Right renal pelvis (tissue), 4 donors: ENCODE results near the gene SFMBT2. TPM values are rescaled to one million over a fixed set of nuclear protein-coding genes. Genes with fewer than 3 reads are reported as not detected.
A peak's percentile ranks its signal among the peaks of the same experiment; 100 is the strongest.
"Not testable (repeated sequence)": the region's sequence is repeated elsewhere in the genome, so short reads cannot be mapped to it uniquely, and the experiment has no call there.

ENCODE experiments used
- DNase-seq, 4 donors: peaks; one replicate each; pipeline ENCODE4 v3.0.0-alpha.2; 2013; ENCODE audit warnings: low read depth in 4 of 4, low spot score in 3 of 4, missing footprints in 1 of 4
- polyA plus RNA-seq, 4 donors: library from polyadenylated mRNA; unstranded; fragments of 120-200 nt; gene quantifications; one replicate each; pipeline ENCODE4 v1.2.1, GENCODE V29; 2013; ENCODE audit not compliant: insufficient read length in 4 of 4

Gene SFMBT2
- polyA plus RNA-seq, 4 donors: 6.4 to 7.6 (median 6.8) TPM

- DNase-seq: no peak
These were observed 7.2 kb downstream of the SFMBT2 start for GRCh38 chr10:7403620-7404019.

DNA sequence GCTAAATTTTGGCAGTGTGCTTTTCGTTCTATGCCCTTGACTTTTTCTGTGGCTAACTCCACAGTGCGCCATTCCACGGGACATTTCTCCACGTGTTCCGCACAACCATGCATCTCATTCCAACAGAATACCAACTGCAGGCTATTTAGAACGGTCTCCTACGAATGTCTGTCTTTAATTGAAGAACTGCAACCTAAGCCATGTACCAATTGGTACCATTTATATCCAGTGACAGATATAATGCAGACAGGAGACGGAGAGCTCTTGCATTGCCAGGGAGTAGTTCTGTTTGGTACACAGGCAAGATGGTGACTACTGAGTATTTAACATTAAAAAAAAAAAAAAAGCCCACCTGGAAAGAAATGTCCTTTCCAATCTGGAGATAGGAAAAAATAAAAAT lies 9.1 kb downstream of the SFMBT2 start:
- DNase-seq: no peak

DNA sequence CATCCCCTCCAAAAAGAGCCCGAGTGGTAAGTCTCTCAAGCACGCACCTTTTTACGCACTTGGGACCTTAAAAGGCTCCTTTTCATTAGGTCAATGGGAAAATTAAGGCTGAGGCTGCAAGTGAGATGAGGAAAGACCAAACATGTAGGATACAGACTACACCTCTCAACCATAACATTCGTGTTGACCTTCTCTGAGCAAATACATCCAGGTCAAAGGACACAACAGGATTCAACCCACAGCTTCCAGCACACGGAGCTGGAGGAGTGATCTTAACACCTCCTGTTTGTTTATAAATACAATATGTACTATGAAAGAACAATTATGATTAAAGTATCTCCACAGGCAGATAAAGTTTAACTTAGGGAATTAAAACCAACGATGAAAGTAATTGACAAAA lies 9.7 kb downstream of the SFMBT2 start:
- no peak for DNase-seq

DNA sequence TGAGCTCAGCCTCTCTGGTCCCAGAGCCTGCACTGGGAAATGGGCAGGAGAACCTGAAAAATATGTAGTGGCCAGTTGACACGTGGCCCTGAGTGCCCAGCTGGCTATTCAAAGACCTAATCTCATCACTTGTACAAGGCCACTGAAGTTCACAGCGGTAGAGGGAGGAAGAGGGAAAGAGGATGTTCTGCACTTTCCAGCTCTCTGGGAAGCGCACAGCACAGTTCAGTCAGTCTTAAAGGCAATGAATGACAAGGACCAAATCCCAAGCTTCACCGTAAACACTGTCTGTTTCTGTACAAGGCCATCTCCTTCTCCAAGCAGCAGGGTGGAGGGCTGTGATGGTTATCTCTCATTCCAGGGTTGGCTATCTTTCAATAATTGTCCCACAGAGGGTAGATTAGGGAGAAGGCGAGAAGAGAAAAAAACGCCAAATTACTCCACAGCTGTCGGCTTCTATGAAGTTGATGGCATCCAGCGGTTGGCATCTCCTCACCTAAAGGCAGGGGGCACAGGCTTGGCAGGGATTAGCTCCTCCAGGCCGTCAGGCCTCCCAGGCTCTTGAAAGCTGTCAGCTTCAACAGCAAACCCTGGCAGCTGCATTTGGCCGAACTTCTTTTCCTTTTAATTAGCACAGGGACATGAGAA lies 10.6 kb downstream of the SFMBT2 start:
- no peak for DNase-seq

- no peak for DNase-seq
These were observed 11.3 kb downstream of the SFMBT2 start for GRCh38 chr10:7399533-7399932.

GRCh38 chr10:7397049-7398035 lies 13.5 kb downstream of the SFMBT2 start:
- DNase-seq: no peak

DNA sequence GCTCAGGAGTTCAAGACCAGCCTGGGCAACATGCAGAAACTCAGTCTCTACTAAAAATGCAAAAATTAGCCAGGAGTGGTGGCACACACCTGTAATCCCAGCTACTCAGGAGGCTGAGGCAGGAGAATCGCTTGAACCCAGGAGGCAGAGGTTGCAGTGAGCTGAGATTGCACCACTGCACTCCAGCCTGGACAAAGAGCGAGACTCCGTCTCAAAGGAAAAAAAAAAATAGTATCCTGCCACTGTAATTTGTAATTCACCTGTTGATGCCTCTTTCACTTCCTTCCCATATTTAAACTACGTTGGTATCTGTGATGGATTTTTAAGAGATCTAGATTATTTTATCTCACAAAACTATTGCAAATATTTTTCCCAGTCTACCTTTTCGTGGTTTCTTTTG lies 18.5 kb downstream of the SFMBT2 start:
- not testable (repeated sequence) for DNase-seq

DNA sequence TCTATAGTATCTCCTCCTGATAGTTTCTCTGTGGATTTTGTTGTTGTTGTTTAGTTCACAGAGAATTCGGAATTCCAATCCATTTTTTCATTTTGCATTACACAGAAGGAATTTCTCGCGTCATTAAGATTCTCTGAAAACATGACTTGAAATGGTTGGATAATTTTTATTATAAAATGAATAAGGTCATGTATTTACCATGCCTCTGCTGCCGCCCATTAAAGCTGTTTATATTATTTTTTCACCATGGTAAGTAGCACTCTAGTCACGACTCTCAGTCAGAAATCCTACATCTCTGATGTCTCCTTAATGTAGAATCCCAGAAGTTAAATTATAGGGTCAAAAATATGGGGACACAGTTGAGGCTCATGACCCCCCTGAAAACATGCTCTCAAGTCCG lies 19.1 kb downstream of the SFMBT2 start:
- no peak for DNase-seq

- not testable (repeated sequence) for DNase-seq
These were observed 20.1 kb downstream of the SFMBT2 start for GRCh38 chr10:7390689-7391110.

GRCh38 chr10:7389844-7390243 lies 21.0 kb downstream of the SFMBT2 start:
- DNase-seq: no peak

- no peak for DNase-seq
These were observed 21.5 kb downstream of the SFMBT2 start for GRCh38 chr10:7389346-7389745.

DNA sequence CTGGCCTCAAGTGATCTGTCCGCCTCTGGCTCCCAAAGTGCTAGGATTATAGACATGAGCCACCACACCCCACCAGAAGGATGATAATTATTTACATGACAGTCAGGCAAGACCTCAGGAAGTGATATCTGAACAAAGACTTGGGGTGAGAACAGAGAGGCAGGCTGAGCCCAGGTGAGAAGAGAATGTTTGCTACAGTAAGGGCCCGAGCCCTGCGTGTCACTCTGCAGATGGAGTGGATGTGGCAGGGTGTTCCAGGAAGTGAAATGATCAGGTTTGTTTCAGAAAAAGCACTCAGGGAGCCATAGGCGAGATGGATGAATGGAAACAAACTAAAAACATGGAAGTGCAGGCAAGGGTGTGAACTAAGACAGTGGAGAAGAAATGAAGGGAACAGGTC lies 22.2 kb downstream of the SFMBT2 start:
- DNase-seq: no peak

DNA sequence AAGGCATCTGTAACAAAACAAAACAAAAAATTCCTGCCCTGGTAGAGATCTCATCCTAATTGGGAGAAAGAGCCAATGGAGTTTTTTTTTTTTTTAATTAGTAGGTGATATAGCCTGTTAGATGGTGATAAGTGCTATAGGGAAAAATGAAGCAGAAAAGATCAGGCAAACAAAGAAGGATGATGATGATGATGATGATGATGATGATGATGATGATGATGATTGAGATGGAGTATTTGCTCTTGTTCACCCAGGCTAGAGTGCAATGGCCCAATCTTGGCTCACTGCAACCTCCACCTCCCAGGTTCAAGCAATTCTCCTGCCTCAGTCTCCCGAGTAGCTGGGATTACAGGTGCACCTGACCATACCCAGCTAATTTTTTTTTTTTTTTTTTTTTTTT lies 22.7 kb downstream of the SFMBT2 start:
- DNase-seq: not testable (repeated sequence)

GRCh38 chr10:7385114-7385513 lies 25.7 kb downstream of the SFMBT2 start:
- DNase-seq: no peak

- DNase-seq: no peak
These were observed 27.4 kb downstream of the SFMBT2 start for GRCh38 chr10:7383442-7383841.

DNA sequence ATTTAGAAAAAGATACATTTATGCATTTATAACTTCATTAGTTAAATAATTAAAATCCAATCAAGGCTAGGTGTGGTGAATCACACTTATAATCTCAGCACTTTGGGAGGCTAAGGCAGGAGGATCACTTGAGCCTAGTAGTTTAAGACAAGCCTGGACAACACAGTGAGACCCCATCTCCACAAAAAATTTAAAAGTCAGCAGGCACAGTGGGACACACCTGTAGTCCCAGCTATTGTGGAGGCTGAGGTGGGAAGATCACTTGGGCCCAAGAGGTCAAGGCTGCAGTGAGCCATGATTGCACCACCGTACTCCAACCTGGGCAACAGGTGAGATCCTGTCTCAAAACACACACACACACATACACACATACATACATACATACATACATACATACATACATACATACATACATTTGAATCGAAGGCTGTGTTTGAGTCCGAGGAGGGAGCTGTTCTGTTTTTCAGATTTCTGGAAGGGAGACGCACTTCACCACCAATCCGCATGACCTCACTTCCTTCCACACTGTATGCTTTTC lies 30.1 kb downstream of the SFMBT2 start:
- DNase-seq: no peak

- no peak for DNase-seq
These were observed 32.0 kb downstream of the SFMBT2 start for GRCh38 chr10:7378602-7379403.

GRCh38 chr10:7377614-7378248 lies 33.1 kb downstream of the SFMBT2 start:
- no peak for DNase-seq

- peak in 1 of 4 donors; percentile 11 for DNase-seq
These were observed 36.0 kb downstream of the SFMBT2 start for GRCh38 chr10:7374795-7375194.

DNA sequence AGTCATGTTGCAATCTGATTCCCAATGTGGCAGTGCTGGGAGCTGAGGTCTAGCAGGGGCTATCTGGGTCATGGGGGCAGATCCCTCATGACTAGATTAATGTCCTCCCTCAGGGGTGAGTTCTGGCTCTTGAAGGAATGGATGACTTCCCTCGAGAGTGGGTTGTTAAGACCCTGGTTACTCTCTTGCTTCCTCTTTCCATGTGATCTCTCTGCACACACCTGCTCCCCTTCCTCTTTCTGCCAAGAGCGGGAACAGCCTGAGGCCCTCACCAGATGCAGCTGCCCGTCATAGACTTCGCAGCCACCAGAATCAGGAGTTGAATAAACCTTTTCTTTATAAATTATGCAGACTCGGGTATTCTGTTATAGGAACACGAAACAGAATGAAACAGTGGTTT lies 37.8 kb downstream of the SFMBT2 start:
- DNase-seq: no peak
